Measurements from ENCODE around the gene PRIMA1. TPM values are rescaled to one million over a fixed set of nuclear protein-coding genes. Genes with fewer than 3 reads are reported as not detected.

Gene PRIMA1, protein sequence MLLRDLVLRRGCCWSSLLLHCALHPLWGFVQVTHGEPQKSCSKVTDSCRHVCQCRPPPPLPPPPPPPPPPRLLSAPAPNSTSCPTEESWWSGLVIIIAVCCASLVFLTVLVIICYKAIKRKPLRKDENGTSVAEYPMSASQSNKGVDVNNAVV
- total RNA-seq = not detected

DNA sequence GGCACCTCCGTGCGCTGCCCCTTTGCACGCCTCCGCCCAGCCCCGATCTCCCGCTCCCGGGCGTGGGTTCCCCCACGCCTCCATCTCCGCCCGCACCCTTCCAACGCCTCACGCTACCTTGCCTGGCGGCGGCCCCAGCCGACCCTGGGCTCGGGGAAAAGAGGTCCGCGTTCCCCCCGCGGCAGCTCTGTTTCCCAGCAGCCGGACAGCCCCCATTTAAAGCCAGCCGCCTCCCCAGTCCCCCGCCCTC is at the start of gene PRIMA1:
TSS of gene PRIMA1 (minus strand) at position 193 of the 250 bp plus-strand sequence. CDS start 767 bp downstream, outside the sequence.
- Mint-ChIP-seq H3K9me3 (no peaks in the 10 kb centered on the region), H3K27me3 (peaks cover 52% of the 10 kb centered on the region), H3K27ac (no peak within 1 kb of the TSS), H3K4me3 (no peak within 1 kb of the TSS), H3K4me1 (ENCODE audit: low read depth) (peaks cover 9% of the 10 kb centered on the region), H3K36me3 (no peaks in the 10 kb centered on the region)
- ChIA-PET POLR2A (no interaction called here), CTCF (no interaction called here)
- intact Hi-C loops (cut with micrococcal nuclease) = no loop called here
- no peak for DNase-seq

DNA sequence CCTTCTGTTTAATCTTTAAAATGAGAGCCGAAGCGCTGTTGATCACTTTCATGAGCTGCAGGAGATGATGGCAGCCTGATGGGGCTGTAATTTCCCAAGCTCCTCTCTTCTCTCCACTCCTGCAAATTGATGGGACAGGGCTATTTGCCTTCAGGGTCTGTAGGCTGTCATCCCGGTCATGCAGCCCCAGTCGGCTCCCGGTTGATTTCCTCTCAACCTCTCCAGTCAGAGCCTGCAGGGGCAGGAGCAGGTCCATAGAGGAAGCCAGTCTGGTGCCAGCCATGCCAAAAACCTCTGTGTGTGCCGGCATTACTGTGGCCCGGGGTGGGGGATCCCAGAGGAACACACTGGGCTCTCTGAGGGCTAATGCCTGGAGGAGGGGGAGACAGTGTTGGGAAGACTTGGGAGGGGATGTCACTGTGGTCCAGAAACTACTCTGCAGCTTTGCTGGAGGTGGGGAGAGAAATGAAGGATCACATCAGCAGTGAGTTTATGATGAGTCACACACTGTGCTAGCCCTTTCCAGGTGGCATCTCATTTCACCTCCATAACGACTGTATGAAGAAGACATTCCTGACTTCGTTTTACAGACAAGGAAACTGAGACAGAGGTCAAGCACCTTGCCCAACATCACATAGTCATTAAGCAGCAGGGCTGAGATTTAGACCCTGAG is 46.5 kb upstream of the PRIMA1 start:
- no peak overlapping the region for H3K4me3 Mint-ChIP-seq
- intact Hi-C loops (cut with micrococcal nuclease) = no loop called here
- ChIA-PET CTCF (no interaction called here), POLR2A (no interaction called here)
- no peaks in the 10 kb centered on the region for H3K36me3 Mint-ChIP-seq
- no peak for DNase-seq
- H3K4me1 Mint-ChIP-seq (ENCODE audit: low read depth) = peaks cover 5% of the 10 kb centered on the region
- H3K27me3 Mint-ChIP-seq = peaks cover 14% of the 10 kb centered on the region
- H3K9me3 Mint-ChIP-seq = peaks cover 6% of the 10 kb centered on the region
- H3K27ac Mint-ChIP-seq = no peak overlapping the region

DNA sequence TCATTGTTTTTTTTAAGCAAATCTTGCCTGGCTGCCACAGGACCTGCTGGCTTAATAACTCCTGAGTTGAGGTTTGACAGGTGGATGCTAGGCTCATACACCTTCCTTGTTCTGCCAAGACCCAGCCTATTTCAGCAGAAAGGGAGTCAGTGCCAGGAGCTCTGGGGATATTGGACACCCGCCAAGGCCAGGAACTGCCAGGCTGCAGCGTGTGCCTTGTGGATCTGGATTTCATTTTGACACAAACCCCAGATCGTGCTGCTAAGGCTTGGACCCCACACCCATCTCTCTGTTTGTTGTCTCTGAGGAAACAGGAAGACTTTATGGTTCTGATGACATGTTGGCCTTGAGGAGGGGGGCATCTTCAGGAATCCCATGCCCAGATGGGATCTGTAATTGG is 44.4 kb upstream of the PRIMA1 start:
- intact Hi-C loops (cut with micrococcal nuclease) = no loop called here
- Mint-ChIP-seq H3K4me3 (no peak overlapping the region), H3K36me3 (no peaks in the 10 kb centered on the region), H3K27me3 (peaks cover 12% of the 10 kb centered on the region), H3K27ac (no peak overlapping the region), H3K4me1 (ENCODE audit: low read depth) (no peaks in the 10 kb centered on the region), H3K9me3 (peaks cover 6% of the 10 kb centered on the region)
- no peak for DNase-seq
- CTCF ChIA-PET = interaction anchor here (1.0 kb wide), 1 partner anchor 74 kb away, joined by 3 read pairs; no protein-coding TSS in a partner anchor
- POLR2A ChIA-PET = no interaction called here

DNA sequence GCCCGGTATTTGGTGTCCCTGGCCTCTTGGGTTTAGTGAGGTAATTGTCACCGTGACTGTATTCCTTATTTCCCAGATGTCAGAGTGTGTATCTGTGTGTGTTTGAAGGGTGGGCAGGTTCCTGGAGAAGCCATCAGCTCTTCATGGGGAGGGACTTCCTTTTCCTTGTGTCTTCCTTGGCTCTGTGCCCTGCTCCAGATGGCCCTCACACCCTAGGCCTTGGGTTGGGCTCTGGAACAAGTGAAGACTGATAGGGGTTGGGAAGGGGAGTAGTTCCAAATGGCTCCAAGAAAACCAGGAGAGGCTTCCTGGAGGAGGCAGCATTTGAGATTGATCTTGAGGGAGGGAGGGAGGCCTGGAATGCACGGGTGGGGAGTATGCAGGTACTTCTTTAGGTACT is 43.8 kb upstream of the PRIMA1 start:
- intact Hi-C loops (cut with micrococcal nuclease) = no loop called here
- peaks cover 6% of the 10 kb centered on the region for H3K9me3 Mint-ChIP-seq
- ChIA-PET CTCF (no interaction called here), POLR2A (no interaction called here)
- no peak overlapping the region for H3K27ac Mint-ChIP-seq
- peaks cover 12% of the 10 kb centered on the region for H3K27me3 Mint-ChIP-seq
- no peak for DNase-seq
- H3K4me1 Mint-ChIP-seq (ENCODE audit: low read depth) = no peaks in the 10 kb centered on the region
- H3K36me3 Mint-ChIP-seq = no peaks in the 10 kb centered on the region
- H3K4me3 Mint-ChIP-seq = no peak overlapping the region

DNA sequence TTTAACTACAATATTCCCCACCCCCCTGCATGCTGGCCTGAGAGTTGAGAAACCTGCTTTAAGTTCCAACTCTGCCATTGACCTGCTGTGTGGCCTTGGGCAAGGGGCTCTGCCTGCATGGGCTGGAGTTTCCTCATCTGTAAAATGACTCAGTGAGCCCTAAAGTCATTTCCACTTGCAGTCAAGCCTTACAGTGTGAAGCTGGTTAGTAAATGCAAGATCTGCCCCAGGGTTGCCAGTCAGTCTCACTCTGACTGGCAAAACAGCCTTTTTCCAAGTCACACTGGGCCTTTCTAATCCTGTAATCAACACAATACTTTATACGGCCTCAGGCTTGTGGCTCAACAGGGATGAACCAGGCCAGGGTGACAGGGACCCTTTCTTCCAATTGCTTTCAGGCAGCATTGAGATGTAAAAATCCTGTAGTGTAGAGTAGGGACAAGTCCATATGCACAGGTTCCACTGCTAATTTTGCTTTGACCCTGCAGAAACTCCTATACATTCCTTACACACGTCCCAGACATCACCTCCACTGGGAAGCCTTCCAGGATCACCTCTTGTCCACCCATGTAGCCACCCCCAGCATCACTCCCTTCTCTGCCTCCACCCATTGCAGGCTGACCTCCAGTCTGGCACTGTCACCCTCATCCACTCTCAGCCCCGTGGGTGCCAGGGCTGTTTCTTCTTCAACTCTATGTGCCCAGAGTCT is 42.6 kb upstream of the PRIMA1 start:
- CTCF ChIA-PET = no interaction called here
- intact Hi-C loops (cut with micrococcal nuclease) = no loop called here
- H3K4me1 Mint-ChIP-seq (ENCODE audit: low read depth) = no peaks in the 10 kb centered on the region
- no peaks in the 10 kb centered on the region for H3K36me3 Mint-ChIP-seq
- H3K9me3 Mint-ChIP-seq = peaks cover under 1% of the 10 kb centered on the region
- no peak overlapping the region for H3K27ac Mint-ChIP-seq
- H3K4me3 Mint-ChIP-seq = no peak overlapping the region
- H3K27me3 Mint-ChIP-seq = peaks cover 17% of the 10 kb centered on the region
- POLR2A ChIA-PET = no interaction called here
- no peak for DNase-seq

DNA sequence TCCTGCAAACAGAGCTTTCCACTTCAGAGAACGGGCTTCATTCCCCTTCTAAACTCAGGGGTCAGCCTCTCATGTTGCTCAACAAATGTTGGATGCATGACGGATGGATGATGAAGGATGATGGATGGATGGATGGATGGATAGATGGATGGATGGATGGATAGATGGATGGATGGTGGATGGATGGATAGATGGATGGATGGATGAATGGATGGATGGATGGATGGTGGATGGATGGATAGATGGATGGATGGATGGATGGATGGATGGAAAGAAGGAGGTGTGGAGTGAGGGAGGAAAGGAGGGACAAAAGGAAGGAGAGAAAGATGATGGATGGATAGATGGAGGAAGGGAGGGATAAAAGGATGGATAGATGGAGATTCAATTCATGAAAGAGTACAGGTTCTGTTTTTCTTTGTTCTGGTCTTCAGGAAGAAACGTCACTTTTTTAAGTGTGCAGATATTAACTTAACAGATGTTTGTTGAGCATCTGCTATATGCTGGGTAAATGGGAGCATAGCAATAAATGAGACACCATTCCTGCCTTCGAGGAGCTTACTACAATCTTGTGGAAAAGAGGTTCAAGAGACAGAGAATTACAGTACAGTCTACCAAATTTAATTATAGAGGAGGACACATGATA is 41.7 kb upstream of the PRIMA1 start:
- intact Hi-C loops (cut with micrococcal nuclease) = no loop called here
- POLR2A ChIA-PET = no interaction called here
- Mint-ChIP-seq H3K36me3 (no peaks in the 10 kb centered on the region), H3K4me1 (ENCODE audit: low read depth) (no peaks in the 10 kb centered on the region), H3K4me3 (no peak overlapping the region), H3K27me3 (peaks cover 21% of the 10 kb centered on the region), H3K9me3 (no peaks in the 10 kb centered on the region), H3K27ac (no peak overlapping the region)
- no peak for DNase-seq
- CTCF ChIA-PET = no interaction called here

DNA sequence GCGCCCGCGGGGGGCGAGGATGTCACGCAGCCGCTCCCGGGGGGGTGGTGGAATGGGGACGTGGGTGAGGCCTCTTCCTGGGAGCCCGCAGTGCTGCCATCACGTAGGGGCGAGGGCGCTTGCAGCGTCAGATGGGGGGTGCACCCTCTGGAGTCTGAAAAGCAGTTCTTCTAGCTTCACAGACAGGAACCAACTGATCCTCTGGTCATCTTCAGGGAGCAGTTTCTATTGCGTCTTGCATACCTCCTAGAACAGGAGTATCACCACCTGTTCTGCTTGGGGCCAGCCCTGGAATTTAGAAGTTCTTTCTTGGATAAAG is 36.9 kb upstream of the PRIMA1 start:
- H3K27me3 Mint-ChIP-seq = peaks cover 19% of the 10 kb centered on the region
- H3K27ac Mint-ChIP-seq = no peak overlapping the region
- POLR2A ChIA-PET = no interaction called here
- H3K36me3 Mint-ChIP-seq = no peaks in the 10 kb centered on the region
- no peak for DNase-seq
- intact Hi-C loops (cut with micrococcal nuclease) = no loop called here
- CTCF ChIA-PET = no interaction called here
- no peaks in the 10 kb centered on the region for H3K4me1 Mint-ChIP-seq (ENCODE audit: low read depth)
- H3K4me3 Mint-ChIP-seq = no peak overlapping the region
- no peaks in the 10 kb centered on the region for H3K9me3 Mint-ChIP-seq

DNA sequence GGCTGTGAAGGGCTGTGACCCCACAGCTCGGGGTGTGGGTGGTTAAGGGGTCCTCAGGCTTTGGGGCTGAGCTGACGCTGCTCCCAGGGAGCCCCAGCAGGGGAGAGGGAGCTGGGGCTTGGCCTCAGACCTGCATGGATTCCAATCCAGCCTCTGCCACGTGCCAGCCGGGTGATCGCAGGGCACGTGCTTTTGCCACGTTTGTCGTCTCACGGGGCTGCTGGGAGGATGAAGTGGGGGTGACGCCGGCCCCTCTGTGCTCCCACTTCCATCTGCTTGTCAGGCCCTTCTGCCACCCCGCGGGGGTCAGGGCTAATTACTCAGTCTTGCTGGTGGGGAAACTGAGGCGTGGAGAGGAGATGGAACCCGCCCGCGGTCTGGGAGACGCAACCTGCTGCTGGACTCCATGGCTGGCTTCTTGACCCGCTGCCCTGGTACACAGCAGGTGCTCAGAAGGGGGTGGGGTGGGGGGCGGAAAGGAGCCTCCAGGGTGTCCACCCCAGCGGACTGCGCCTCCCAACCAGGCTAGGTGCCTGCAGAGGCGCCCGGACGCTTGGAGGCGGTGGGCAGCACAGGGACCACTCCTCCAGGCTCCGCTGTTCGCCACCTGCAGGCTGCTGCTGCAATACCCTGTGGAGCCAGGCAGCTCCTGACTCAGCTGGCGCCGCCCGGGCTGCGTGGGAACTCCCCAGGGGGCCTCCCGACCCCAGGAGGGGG is 36.4 kb upstream of the PRIMA1 start:
- no peaks in the 10 kb centered on the region for H3K36me3 Mint-ChIP-seq

DNA sequence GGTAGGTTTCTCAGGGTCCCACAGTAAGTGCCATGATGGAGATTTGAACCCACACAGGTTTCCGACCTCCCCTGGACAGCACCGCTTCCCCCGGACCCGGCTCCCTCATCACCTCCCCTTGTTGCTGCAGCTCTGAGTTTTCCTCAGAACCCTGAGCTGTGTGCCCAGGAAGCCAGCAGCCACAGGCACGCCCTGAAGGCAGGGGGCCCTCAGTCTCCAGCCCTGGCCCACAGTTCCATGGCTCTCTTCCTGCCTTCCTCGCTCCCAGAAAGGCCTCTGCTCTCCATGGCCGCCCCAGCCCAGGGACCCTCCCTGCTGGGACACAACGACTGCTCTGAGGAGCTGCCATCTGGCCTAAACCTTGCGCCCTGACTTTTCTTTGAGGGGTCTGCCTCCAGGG is 35.8 kb upstream of the PRIMA1 start:
- H3K27ac Mint-ChIP-seq = no peak overlapping the region
- no peaks in the 10 kb centered on the region for H3K9me3 Mint-ChIP-seq
- ChIA-PET CTCF (no interaction called here), POLR2A (no interaction called here)
- H3K27me3 Mint-ChIP-seq = peaks cover 18% of the 10 kb centered on the region
- no peaks in the 10 kb centered on the region for H3K36me3 Mint-ChIP-seq
- intact Hi-C loops (cut with micrococcal nuclease) = no loop called here
- no peak overlapping the region for H3K4me3 Mint-ChIP-seq
- no peak for DNase-seq
- no peaks in the 10 kb centered on the region for H3K4me1 Mint-ChIP-seq (ENCODE audit: low read depth)

More for the DNA sequence above, 36.4 kb upstream of the PRIMA1 start:
- Mint-ChIP-seq H3K4me1 (ENCODE audit: low read depth) (no peaks in the 10 kb centered on the region), H3K27ac (no peak overlapping the region), H3K27me3 (peaks cover 17% of the 10 kb centered on the region), H3K9me3 (no peaks in the 10 kb centered on the region), H3K4me3 (no peak overlapping the region)
- intact Hi-C loops (cut with micrococcal nuclease) = no loop called here
- ChIA-PET POLR2A (no interaction called here), CTCF (no interaction called here)
- no peak for DNase-seq

DNA sequence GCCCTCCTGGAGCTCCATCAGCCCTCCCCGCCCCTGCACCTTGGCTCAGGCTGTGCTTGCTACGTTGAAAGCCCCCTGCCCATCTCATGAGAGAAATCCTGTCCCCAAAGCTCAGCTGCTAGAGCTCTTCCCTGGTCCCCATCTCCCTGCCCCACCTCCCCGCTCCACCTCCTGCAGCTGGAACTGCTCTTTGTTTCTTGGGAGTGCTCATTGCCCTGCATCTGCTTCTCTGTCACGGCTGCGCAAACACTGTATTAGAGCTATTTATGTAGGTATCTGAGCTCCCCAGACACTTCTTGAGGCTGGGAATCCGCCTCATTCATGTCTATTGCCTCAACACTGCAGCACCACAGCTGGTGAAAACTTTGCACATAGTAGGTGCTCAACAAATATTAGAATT is 32.8 kb upstream of the PRIMA1 start:
- H3K4me1 Mint-ChIP-seq (ENCODE audit: low read depth) = no peaks in the 10 kb centered on the region
- no peak overlapping the region for H3K4me3 Mint-ChIP-seq
- H3K36me3 Mint-ChIP-seq = no peaks in the 10 kb centered on the region
- H3K27me3 Mint-ChIP-seq = peaks cover 17% of the 10 kb centered on the region
- DNase-seq = no peak
- no peak overlapping the region for H3K27ac Mint-ChIP-seq
- ChIA-PET CTCF (no interaction called here), POLR2A (no interaction called here)
- intact Hi-C loops (cut with micrococcal nuclease) = no loop called here
- H3K9me3 Mint-ChIP-seq = no peaks in the 10 kb centered on the region

DNA sequence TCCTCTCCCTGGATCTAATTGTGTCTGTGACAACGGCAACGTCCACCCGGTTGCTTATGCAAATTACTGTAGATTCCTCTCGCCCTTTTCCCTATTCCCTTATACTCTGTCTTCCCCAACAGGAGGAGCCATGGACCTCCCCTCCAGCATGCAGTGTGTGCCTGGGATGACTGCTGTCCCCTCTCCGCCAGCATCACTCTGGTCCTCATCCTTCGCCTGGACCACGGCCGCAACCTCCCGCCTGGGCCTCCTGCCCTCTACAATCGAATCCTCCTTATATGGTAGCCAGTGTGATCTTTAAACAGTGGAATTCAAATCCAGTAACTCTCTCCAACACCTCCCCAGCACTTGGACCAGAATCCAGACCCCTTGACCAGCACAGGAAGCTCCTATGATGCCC is 30.6 kb upstream of the PRIMA1 start:
- DNase-seq = no peak
- Mint-ChIP-seq H3K4me1 (ENCODE audit: low read depth) (no peaks in the 10 kb centered on the region), H3K9me3 (peaks cover 20% of the 10 kb centered on the region), H3K36me3 (no peaks in the 10 kb centered on the region), H3K27me3 (peaks cover 10% of the 10 kb centered on the region), H3K4me3 (no peak overlapping the region), H3K27ac (no peak overlapping the region)
- ChIA-PET CTCF (no interaction called here), POLR2A (no interaction called here)
- intact Hi-C loops (cut with micrococcal nuclease) = no loop called here

DNA sequence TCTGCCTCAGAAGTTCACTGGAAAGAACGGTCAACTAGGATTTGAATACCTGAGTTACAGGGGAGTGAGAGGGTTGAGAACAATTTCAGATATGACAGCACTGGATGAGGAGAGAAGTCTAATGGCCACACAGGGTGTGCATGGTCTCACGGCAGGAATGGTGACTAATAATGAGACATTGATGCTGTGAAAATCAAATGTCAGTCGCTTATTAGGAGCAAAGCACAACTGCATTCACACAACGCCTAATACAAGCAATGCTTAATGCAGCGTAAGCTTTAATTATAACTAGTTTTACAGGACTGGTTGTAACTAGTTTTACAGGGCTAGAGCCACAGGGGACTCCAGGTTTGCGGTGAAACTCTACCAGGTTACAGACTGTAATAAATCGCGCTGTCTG is 23.4 kb upstream of the PRIMA1 start:
- intact Hi-C loops (cut with micrococcal nuclease) = no loop called here
- CTCF ChIA-PET = interaction anchor here (1.2 kb wide), 1 partner anchor 128 kb away, joined by 3 read pairs; no protein-coding TSS in a partner anchor
- no peak for DNase-seq
- POLR2A ChIA-PET = no interaction called here
- no peak overlapping the region for H3K27ac Mint-ChIP-seq
- peaks cover 17% of the 10 kb centered on the region for H3K27me3 Mint-ChIP-seq
- peaks cover 16% of the 10 kb centered on the region for H3K4me1 Mint-ChIP-seq (ENCODE audit: low read depth)
- H3K9me3 Mint-ChIP-seq = peaks cover 30% of the 10 kb centered on the region
- no peaks in the 10 kb centered on the region for H3K36me3 Mint-ChIP-seq
- no peak overlapping the region for H3K4me3 Mint-ChIP-seq

Data from activated CD4-positive, alpha-beta memory T cell treated with anti-CD3 and anti-CD28 coated beads for 36 hours (primary cell).